Tibial nerve (tissue), 4 donors: ENCODE data around the gene ANXA1.

Experiments
- EP300 ChIP-seq, 2 donors: sonication (generic); formaldehyde crosslinking; IDR thresholded peaks; one replicate each; pipeline ENCODE4 v1.6.1; 2017; ENCODE audit warnings: antibody characterized with exemption in 2 of 2, mild to moderate bottlenecking in 1 of 2
- POLR2A ChIP-seq, 2 donors: fragments of 450-650 bp; IDR thresholded peaks; one replicate each; pipeline ENCODE4 v1.6.1; 2017; ENCODE audit warnings: antibody characterized with exemption in 2 of 2, mild to moderate bottlenecking in 2 of 2, moderate library complexity in 2 of 2
- TF ChIP-seq, protein P1 (sequence below), 5 experiments: fragments of 200-600 bp in 3 of 5; fragments of 450-650 bp in 2 of 5; sonication (generic) in 3 of 5; IDR thresholded peaks; one replicate each; pipeline ENCODE4 v1.5.1; 2016 to 2019; ENCODE audit warnings: antibody characterized with exemption in 5 of 5, mild to moderate bottlenecking in 3 of 5, moderate library complexity in 2 of 5

DNA sequence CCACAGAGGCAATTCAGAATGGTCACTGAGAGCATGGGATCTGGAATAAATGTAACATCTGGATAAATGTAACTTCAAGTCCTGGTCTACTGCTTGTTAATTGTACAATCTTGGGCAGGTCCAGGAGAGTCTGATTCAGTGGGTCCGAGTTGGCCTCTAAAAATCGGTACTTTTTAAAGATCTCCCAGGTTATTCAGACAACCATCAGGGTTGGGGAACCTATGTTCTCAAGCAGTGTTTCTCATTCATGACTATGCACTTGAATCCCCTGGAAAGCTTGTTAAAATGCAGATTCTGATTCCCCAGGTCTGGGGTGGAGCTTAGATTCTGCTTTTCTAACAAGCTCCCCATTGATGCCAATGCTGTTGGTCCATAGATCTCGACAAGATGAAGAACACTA is 14.8 kb downstream of the ANXA1 start:
- TF ChIP-seq, protein P1, sequence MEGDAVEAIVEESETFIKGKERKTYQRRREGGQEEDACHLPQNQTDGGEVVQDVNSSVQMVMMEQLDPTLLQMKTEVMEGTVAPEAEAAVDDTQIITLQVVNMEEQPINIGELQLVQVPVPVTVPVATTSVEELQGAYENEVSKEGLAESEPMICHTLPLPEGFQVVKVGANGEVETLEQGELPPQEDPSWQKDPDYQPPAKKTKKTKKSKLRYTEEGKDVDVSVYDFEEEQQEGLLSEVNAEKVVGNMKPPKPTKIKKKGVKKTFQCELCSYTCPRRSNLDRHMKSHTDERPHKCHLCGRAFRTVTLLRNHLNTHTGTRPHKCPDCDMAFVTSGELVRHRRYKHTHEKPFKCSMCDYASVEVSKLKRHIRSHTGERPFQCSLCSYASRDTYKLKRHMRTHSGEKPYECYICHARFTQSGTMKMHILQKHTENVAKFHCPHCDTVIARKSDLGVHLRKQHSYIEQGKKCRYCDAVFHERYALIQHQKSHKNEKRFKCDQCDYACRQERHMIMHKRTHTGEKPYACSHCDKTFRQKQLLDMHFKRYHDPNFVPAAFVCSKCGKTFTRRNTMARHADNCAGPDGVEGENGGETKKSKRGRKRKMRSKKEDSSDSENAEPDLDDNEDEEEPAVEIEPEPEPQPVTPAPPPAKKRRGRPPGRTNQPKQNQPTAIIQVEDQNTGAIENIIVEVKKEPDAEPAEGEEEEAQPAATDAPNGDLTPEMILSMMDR (IDR thresholded peaks at IDR 0.05): no peak
- TF ChIP-seq POLR2A (IDR thresholded peaks at IDR 0.05) (no peak), EP300 (IDR thresholded peaks at IDR 0.05) (no peak)
